ENCODE results near the gene DDX6.

DDX6 gene

DNA sequence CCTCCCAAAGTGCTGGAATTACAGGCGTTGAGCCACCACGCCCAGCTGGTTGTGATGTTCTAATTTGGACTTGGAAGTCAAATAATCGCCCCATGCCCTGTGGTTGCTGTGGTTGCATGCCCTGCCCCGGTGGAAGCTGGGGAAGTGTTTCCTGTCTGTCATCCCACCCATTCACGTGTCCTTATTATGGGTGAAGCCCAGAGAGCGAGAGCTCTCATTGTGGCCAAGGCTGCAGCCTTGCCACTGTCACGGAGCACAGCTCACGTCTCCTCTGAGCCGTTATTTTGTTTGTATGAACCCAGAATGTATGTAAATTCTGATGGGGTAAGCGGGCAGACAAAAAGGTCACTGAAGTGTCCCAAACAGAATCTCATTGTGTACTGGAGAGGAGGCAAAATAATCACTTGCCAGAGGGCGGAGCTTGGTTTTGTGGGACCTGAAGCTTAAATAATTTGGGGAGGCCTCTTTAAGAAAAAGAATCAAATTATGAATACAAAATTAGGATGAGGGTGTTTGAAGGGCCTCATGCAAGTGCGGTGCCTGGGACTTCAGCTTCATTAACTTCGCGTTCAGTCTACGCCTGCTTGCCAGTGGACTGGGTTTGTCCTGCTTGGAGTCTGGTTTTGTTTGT is 85.7 kb downstream of the DDX6 start:
- DNase-seq (ENCODE audit: low spot score) = no peak

DNA sequence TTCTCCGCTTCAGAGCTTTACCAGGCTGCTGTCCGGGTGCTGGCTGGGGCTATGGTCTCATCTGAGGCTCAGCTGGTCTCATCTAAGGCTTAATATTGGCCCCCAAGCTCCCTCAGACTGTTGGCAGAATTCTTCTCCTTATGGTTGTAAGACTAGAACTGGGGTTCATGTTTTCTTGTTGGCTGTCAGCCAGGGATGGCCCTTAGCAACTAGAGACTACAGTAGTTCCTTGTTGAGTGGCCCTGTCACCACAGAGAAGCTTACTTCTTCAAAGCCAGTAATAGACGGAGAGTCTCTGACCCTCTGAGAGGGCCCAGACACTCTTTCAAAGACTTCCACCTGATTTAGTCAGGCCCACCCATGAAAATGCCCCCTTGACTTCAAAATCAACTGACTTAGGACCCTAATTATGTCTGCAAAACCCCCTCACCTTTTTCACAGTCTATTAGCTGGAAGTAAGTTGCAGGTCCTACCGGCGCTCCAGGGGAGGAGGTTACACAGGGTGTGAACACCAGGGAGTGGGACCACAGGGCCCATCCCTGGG is 87.3 kb downstream of the DDX6 start:
- no peak for DNase-seq (ENCODE audit: low spot score)

DNA sequence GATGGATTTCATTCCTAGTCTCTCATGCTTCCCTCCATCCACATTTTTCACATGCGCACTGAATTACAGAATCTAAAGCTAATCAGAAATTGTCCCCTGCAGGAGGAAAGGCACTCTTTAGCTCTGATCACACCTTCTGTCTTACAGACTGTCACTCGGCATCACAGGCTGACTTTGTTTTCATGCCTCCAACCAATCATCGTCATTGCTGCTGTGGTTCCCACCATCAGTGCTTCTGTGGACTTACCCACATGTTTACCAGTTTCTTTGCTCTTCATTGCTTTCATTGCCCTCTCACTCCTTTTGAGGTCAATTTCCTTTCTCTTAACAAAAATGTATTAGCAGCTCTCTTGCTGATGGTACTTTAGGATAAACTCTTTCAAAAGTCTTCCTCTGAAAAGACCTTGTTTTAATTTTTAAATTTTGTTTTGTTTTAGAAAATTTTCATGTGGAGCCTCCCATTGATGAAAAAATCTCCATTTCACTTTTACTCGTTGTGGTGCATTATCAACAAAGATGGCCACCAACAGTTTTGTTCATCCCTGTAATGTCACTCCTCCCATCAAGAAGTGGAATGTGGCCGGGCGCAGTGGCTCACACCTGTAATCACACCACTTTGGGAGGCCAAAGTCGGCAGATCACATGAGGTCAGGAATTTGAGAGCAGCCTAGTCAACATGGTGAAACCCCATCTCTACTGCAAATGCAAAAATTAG is 91.3 kb downstream of the DDX6 start:
- no peak for DNase-seq (ENCODE audit: low spot score)

Measured in RKO (cell line).